GM10266 (cell line): ENCODE measurements around the gene TLE4.

Experiments
- DNase-seq: peaks from one replicate; pipeline ENCODE4 v3.0.0; 2012; ENCODE audit errors: extremely low spot score
- TF ChIP-seq, protein P1 (sequence below): IDR thresholded peaks from 2 replicates; pipeline ENCODE4 v1.5.1; 2012; ENCODE audit warnings: mild to moderate bottlenecking, low read depth; ENCODE audit not compliant: control insufficient read depth, insufficient read depth; ENCODE audit errors: missing control alignments

Gene TLE4

DNA sequence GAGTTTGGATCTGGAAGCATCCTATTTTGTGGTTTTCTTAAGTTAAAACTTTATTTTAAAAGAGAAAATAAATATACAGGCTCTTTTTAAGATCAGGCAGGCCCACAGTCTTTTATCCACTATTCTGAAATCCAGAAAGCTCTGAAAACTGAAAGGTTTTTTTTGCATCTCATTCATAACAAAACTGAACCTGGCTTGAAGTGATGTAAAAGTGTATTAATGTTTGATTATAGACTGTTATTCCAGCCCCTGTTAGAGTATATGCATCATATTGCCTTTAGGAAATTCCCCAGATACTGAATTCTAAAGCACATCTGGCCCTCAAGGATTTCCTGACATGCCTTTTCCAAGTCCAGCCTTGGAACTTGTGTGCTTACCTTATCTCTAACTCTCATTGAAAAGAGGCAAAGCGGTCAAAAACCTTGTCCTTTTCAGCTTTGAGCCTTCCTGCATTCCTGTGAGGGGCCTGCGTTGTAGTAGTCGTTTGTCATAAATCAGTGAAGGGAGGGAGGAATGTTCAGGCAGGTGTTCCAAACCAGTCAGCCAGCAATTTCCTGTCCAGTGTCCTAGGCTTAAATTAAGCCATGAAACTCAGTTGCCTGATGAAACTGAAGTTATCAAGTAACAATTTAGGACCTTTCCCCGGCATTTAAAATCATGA, 110.4 kb downstream of the TLE4 start:
- no peak for DNase-seq
- TF ChIP-seq, protein P1, sequence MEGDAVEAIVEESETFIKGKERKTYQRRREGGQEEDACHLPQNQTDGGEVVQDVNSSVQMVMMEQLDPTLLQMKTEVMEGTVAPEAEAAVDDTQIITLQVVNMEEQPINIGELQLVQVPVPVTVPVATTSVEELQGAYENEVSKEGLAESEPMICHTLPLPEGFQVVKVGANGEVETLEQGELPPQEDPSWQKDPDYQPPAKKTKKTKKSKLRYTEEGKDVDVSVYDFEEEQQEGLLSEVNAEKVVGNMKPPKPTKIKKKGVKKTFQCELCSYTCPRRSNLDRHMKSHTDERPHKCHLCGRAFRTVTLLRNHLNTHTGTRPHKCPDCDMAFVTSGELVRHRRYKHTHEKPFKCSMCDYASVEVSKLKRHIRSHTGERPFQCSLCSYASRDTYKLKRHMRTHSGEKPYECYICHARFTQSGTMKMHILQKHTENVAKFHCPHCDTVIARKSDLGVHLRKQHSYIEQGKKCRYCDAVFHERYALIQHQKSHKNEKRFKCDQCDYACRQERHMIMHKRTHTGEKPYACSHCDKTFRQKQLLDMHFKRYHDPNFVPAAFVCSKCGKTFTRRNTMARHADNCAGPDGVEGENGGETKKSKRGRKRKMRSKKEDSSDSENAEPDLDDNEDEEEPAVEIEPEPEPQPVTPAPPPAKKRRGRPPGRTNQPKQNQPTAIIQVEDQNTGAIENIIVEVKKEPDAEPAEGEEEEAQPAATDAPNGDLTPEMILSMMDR: no peak

DNA sequence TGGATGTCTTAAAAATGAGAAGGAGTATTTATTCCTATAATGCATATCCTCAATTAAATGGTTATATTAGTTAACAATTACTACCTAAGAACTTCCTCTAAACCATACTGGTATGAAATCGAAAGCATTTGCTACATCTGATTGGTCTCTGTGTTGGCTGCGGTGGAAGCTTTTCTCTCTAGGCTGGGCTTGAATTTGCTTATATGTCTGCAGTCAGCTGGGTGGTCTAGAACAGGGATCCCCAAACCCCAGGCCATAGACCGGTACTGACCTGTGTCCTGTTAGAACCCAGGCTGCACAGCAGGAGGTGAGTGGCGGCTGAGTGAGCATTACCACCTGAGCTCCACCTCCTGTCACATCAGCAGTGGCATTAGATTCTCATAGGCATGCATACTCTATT, 112.3 kb downstream of the TLE4 start:
- TF ChIP-seq, protein P1: no peak
- DNase-seq: no peak

DNA sequence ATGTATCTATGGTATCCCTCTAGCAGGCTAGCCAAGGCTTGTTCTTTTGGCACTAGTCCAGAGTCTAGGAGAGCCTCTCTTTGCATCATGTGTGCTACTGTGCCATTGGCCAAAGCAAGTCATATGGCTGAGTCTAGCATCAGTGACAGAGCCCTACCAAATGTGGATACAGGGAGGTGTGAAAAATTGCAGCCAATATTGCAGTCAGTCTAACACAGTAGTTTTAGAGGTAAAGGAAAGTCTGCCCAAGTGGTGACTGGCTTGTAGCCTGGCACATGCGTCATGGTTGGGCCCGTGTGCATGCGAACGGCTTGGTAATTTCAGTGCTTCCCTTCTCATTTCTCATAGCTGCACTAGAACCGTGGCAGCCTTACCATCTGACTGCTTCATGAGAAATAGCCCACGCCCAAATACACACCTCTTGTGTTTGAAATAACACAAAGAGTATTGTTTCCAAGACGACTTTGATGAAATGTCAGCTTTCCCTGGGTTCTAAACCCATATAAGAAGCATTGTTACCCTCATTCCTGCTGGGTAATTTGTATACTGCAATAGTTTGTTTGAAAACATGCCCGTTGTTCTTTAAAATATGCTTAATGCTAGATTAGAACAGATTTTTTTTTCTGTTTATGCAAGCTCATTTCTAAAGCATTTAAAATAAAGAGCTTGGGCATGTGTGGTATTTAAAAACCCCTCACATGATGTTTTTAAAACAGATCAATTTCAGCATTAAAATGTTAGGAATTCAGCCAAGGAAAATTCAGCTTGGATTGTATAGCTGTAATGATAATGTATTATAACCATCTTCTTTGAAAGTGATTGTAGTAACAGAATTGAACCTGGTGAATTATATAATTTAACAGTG, 113.2 kb downstream of the TLE4 start:
- TF ChIP-seq, protein P1: no peak
- DNase-seq: no peak

DNA sequence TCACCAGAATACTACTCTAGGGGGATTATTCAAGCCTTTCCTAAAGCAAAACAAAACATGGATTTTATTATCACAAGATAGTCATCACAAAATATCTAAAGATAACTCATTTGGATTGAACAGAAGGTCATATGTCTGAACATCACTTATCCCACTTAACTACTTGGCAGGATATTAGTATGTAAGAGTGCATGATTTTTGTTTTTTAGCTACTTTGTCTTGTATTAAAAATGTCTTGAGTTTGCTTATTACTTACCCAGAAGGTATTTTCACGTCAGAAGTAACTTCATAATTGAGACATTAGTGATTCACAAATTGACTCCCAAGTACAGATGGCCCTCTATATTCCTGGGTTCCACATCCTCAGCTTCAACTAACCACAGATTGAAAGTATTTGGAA, 113.8 kb downstream of the TLE4 start:
- DNase-seq: no peak
- TF ChIP-seq, protein P1: no peak

DNA sequence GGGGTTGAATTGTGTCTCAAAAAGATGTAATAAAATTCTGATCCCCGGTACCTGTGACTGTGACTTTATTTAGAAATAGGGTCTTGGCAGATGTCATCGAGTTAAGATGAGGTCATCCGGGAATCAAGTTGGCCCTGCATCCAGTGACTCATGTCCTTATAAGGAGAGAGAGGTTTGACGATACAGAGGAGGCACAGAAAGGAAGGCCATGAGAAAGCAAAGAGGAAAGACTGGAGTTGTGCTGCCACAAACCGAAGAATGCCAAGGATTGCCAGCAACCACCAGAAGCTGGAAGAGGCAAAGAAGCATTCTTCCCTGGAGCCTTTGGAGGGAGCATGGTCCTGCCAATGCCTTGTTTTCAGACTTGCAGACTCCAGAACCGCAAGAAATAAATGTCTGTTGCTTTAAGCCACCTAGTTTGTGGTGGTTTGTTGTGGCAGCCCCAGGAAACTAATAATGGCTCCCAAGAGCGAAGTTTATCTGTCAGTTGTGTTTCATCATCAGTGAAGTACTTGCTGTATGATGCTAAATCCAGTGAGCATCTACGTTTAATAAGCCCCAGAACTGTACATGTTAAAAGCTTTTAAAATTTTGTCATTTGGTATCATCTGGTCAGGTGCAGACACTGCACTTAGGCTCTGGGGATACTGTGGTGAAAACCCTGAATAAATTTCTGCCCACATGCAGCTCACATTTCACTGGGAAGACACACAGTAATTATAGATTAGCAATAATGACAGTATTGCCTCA, 114.8 kb downstream of the TLE4 start:
- no peak for DNase-seq
- TF ChIP-seq, protein P1: no peak

DNA sequence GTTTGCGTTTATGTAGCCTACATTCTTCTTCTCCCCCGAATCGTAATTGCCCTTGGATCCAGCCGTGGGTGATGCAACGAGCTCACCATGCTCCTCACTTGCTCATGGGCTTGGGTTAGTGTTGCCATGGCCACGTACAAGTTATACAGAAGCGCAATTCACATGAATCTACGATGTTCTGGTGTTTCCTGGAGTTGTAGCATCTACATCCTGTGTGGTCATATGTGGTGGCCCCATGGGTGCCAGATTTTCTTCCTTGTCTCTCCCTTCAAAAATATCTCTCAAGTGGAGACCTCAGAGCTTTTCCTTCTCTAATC, 115.3 kb downstream of the TLE4 start:
- TF ChIP-seq, protein P1: no peak
- no peak for DNase-seq
